Measurements from ENCODE around the gene NEUROD1. TPM values are rescaled to one million over a fixed set of nuclear protein-coding genes. Genes with fewer than 3 reads are reported as not detected.

NEUROD1 gene
- total RNA-seq, 2 experiments from 2014 or later, result not detected

- Histone ChIP-seq H3K4me1 (ENCODE audit: insufficient read depth, low read length, poor library complexity, severe bottlenecking) (peaks cover 8% of the 10 kb centered on the region), H4K20me1 (ENCODE audit: insufficient read depth, low read length) (no peaks in the 10 kb centered on the region), H2AFZ (ENCODE audit: low read length) (no peak overlapping the region), H3K9me2 (ENCODE audit: insufficient read depth, low read length) (no peaks in the 10 kb centered on the region), H3K9me3 (ENCODE audit: low read length) (no peaks in the 10 kb centered on the region), H3K4me2 (ENCODE audit: low read length) (no peak overlapping the region), H3K27ac (ENCODE audit: low read depth, low read length, poor library complexity, severe bottlenecking) (no peak overlapping the region), H3K79me2 (ENCODE audit: insufficient read depth, low read depth, low read length) (no peaks in the 10 kb centered on the region), H3K36me3 (ENCODE audit: insufficient read depth, low read length) (no peaks in the 10 kb centered on the region), H3K4me3 (ENCODE audit: low read depth, low read length, poor library complexity, severe bottlenecking) (no peak overlapping the region)
- ChIA-PET CTCF (ENCODE audit: unreplicated experiment) (no interaction called here), POLR2A (interaction anchor here (0.7 to 1.1 kb wide), 2 partner anchors 10 to 146 kb away, joined by 3 to 4 read pairs; no protein-coding TSS in a partner anchor)
- no TSS peak for BruUV-seq (replicated peaks)
- intact Hi-C loops (cut with micrococcal nuclease; ENCODE audit: unreplicated experiment), result no loop called here
- DNase-seq (ENCODE audit: low spot score), result no peak
- TF ChIP-seq CTCF (conservative IDR thresholded peaks at IDR 0.05; ENCODE audit: low read length), result no peak
- no peak for TF ChIP-seq EZH2phosphoT487 (IDR thresholded peaks at IDR 0.05; ENCODE audit: borderline replicate concordance, low read depth, low read length)
These were observed 5.1 kb downstream of the NEUROD1 start for GRCh38 chr2:181675254-181675653.

DNA sequence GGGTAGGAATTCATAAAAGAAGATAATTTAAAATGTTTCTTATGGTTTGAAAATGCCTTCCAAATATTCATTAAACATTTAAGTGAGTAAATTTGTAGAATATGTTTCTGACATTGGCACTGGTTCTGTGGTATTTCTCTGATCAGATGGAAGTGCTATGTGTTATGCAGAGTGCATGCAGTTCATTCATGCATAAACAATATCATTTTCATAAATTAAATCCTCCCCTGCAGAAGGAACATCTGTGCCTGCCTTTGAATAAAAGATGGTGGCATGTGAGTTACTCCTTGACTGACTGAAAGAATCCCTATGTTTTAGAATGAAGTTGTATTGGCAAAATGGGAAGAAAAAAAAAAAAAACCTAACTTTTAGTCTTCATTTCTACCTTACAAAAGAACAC lies 5.9 kb downstream of the NEUROD1 start:
- Histone ChIP-seq H3K9me3 (ENCODE audit: low read length) (no peaks in the 10 kb centered on the region), H3K36me3 (ENCODE audit: insufficient read depth, low read length) (no peaks in the 10 kb centered on the region), H2AFZ (ENCODE audit: low read length) (no peak overlapping the region), H3K4me1 (ENCODE audit: insufficient read depth, low read length, poor library complexity, severe bottlenecking) (peaks cover 8% of the 10 kb centered on the region), H4K20me1 (ENCODE audit: insufficient read depth, low read length) (no peaks in the 10 kb centered on the region), H3K4me3 (ENCODE audit: low read depth, low read length, poor library complexity, severe bottlenecking) (no peak overlapping the region), H3K9me2 (ENCODE audit: insufficient read depth, low read length) (no peaks in the 10 kb centered on the region), H3K27ac (ENCODE audit: low read depth, low read length, poor library complexity, severe bottlenecking) (no peak overlapping the region), H3K4me2 (ENCODE audit: low read length) (no peak overlapping the region), H3K79me2 (ENCODE audit: insufficient read depth, low read depth, low read length) (no peaks in the 10 kb centered on the region)
- TF ChIP-seq EZH2phosphoT487 (IDR thresholded peaks at IDR 0.05; ENCODE audit: borderline replicate concordance, low read depth, low read length), result no peak
- TF ChIP-seq CTCF (conservative IDR thresholded peaks at IDR 0.05; ENCODE audit: low read length), result no peak
- DNase-seq (ENCODE audit: low spot score), result no peak
- ChIA-PET POLR2A (interaction anchor here (0.9 to 1.1 kb wide), 2 partner anchors 10 to 14 kb away, joined by 3 to 4 read pairs; no protein-coding TSS in a partner anchor), CTCF (ENCODE audit: unreplicated experiment) (no interaction called here)
- no TSS peak for BruUV-seq (replicated peaks)
- intact Hi-C loops (cut with micrococcal nuclease; ENCODE audit: unreplicated experiment), result no loop called here

GRCh38 chr2:181673173-181673572 lies 7.1 kb downstream of the NEUROD1 start:
- Histone ChIP-seq H3K4me2 (ENCODE audit: low read length) (no peak overlapping the region), H4K20me1 (ENCODE audit: insufficient read depth, low read length) (no peaks in the 10 kb centered on the region), H3K4me1 (ENCODE audit: insufficient read depth, low read length, poor library complexity, severe bottlenecking) (peaks cover 8% of the 10 kb centered on the region), H3K9me2 (ENCODE audit: insufficient read depth, low read length) (no peaks in the 10 kb centered on the region), H3K27ac (ENCODE audit: low read depth, low read length, poor library complexity, severe bottlenecking) (no peak overlapping the region), H3K36me3 (ENCODE audit: insufficient read depth, low read length) (no peaks in the 10 kb centered on the region), H3K79me2 (ENCODE audit: insufficient read depth, low read depth, low read length) (no peaks in the 10 kb centered on the region), H3K9me3 (ENCODE audit: low read length) (no peaks in the 10 kb centered on the region), H3K4me3 (ENCODE audit: low read depth, low read length, poor library complexity, severe bottlenecking) (no peak overlapping the region), H2AFZ (ENCODE audit: low read length) (no peak overlapping the region)
- intact Hi-C loops (cut with micrococcal nuclease; ENCODE audit: unreplicated experiment), result no loop called here
- no peak for TF ChIP-seq EZH2phosphoT487 (IDR thresholded peaks at IDR 0.05; ENCODE audit: borderline replicate concordance, low read depth, low read length)
- TF ChIP-seq CTCF (conservative IDR thresholded peaks at IDR 0.05; ENCODE audit: low read length), result no peak
- DNase-seq (ENCODE audit: low spot score), result no peak
- no TSS peak for BruUV-seq (replicated peaks)
- ChIA-PET CTCF (ENCODE audit: unreplicated experiment) (no interaction called here), POLR2A (interaction anchor here (0.7 to 2.1 kb wide), 2 partner anchors 15 to 565 kb away, joined by 3 to 7 read pairs; no protein-coding TSS in a partner anchor)

Data from OCI-LY7 (cell line).